ENCODE measurements around the gene BRAF. TPM values are rescaled to one million over a fixed set of nuclear protein-coding genes. Genes with fewer than 3 reads are reported as not detected.
A peak's percentile ranks its signal among the peaks of the same experiment; 100 is the strongest.
"Not testable (repeated sequence)": the region's sequence is repeated elsewhere in the genome, so short reads cannot be mapped to it uniquely, and the experiment has no call there.

The BRAF gene
- total RNA-seq, 2 donors from 2014 or later: 19.8 to 24.7 TPM

GRCh38 chr7:140829720-140830119 lies 95.0 kb downstream of the BRAF start:
- no peak for DNase-seq
- Histone ChIP-seq H3K27me3 (no peaks in the 10 kb centered on the region), H3K4me1 (no peaks in the 10 kb centered on the region), H3K27ac (no peak overlapping the region), H3K36me3 (no peaks in the 10 kb centered on the region), H3K4me3 (no peak overlapping the region), H3K9me3 (no peaks in the 10 kb centered on the region), H3K9ac (ENCODE audit: low read depth in 2 of 2, low read length in 2 of 2) (no peak overlapping the region)
- TF ChIP-seq CTCF (IDR thresholded peaks at IDR 0.05): no peak
- intact Hi-C loops (cut with DNase I): no loop called here

GRCh38 chr7:140828741-140829140 lies 96.0 kb downstream of the BRAF start:
- Histone ChIP-seq H3K27me3 (no peaks in the 10 kb centered on the region), H3K9me3 (no peaks in the 10 kb centered on the region), H3K4me3 (no peak overlapping the region), H3K27ac (no peak overlapping the region), H3K36me3 (no peaks in the 10 kb centered on the region), H3K4me1 (no peaks in the 10 kb centered on the region), H3K9ac (ENCODE audit: low read depth in 2 of 2, low read length in 2 of 2) (no peak overlapping the region)
- TF ChIP-seq CTCF (IDR thresholded peaks at IDR 0.05): no peak
- intact Hi-C loops (cut with DNase I): no loop called here
- no peak for DNase-seq

- intact Hi-C loops (cut with DNase I); H3K4me3 ChIP-seq; H3K4me1 ChIP-seq; DNase-seq; H3K36me3 ChIP-seq; H3K9ac ChIP-seq (ENCODE audit: low read depth in 2 of 2, low read length in 2 of 2); H3K27me3 ChIP-seq; H3K27ac ChIP-seq; H3K9me3 ChIP-seq: not testable (repeated sequence)
Measured at GRCh38 chr7:140817383-140817782, 107.3 kb downstream of the BRAF start.

- H3K36me3 ChIP-seq: no peaks in the 10 kb centered on the region
Measured at GRCh38 chr7:140810830-140811556, 113.7 kb downstream of the BRAF start.

GRCh38 chr7:140810385-140810784 lies 114.3 kb downstream of the BRAF start:
- no peaks in the 10 kb centered on the region for H3K4me1 ChIP-seq
- H3K36me3 ChIP-seq: no peaks in the 10 kb centered on the region
- no peak overlapping the region for H3K27ac ChIP-seq
- intact Hi-C loops (cut with DNase I): loop anchor here (2.0 kb wide), 1 partner anchor 200 kb away; no protein-coding TSS in a partner anchor
- DNase-seq: no peak
- no peak overlapping the region for H3K4me3 ChIP-seq
- H3K27me3 ChIP-seq: no peaks in the 10 kb centered on the region
- no peak for TF ChIP-seq CTCF (IDR thresholded peaks at IDR 0.05)
- H3K9me3 ChIP-seq: no peaks in the 10 kb centered on the region
- H3K9ac ChIP-seq (ENCODE audit: low read depth in 2 of 2, low read length in 2 of 2): no peak overlapping the region

More at GRCh38 chr7:140810830-140811556, 113.7 kb downstream of the BRAF start:
- Histone ChIP-seq H3K27me3 (no peaks in the 10 kb centered on the region), H3K9ac (ENCODE audit: low read depth in 2 of 2, low read length in 2 of 2) (no peak overlapping the region), H3K4me3 (no peak overlapping the region), H3K4me1 (no peaks in the 10 kb centered on the region), H3K9me3 (no peaks in the 10 kb centered on the region), H3K27ac (no peak overlapping the region)
- peak; percentile 55 for TF ChIP-seq CTCF (IDR thresholded peaks at IDR 0.05)
- DNase-seq: peak; percentile 66
- intact Hi-C loops (cut with DNase I): loop anchor here (2.0 kb wide), 1 partner anchor 200 kb away; no protein-coding TSS in a partner anchor

- no peak for DNase-seq
- Histone ChIP-seq H3K4me3 (no peak overlapping the region), H3K9ac (ENCODE audit: low read depth in 2 of 2, low read length in 2 of 2) (no peak overlapping the region), H3K27me3 (no peaks in the 10 kb centered on the region), H3K4me1 (no peaks in the 10 kb centered on the region), H3K27ac (no peak overlapping the region), H3K36me3 (no peaks in the 10 kb centered on the region), H3K9me3 (no peaks in the 10 kb centered on the region)
- intact Hi-C loops (cut with DNase I): no loop called here
- TF ChIP-seq CTCF (IDR thresholded peaks at IDR 0.05): no peak
Measured at GRCh38 chr7:140778975-140779374, 145.8 kb downstream of the BRAF start.
